GM12878 (cell line): ENCODE data around the gene SHANK1.

Experiments
- CTCF ChIP-seq, 3 experiments: IDR thresholded peaks in 2 of 3; conservative IDR thresholded peaks in 1 of 3; 2 replicates each; pipeline ENCODE4 v1.5.1; 2011; ENCODE audit warnings: low read depth in 3 of 3, low read length in 3 of 3, mild to moderate bottlenecking in 3 of 3, control low read depth in 2 of 3, moderate library complexity in 2 of 3, inconsistent platforms in 1 of 3, mixed read lengths in 1 of 3; ENCODE audit not compliant: control insufficient read depth in 2 of 3, insufficient read depth in 1 of 3; ENCODE audit errors: extremely low read depth in 1 of 3
- E2F4 ChIP-seq: IDR thresholded peaks from 2 replicates; pipeline ENCODE4 v1.6.1; 2012; ENCODE audit warnings: low read depth, low read length, improper control_type of control experiment
- EGR1 ChIP-seq, 2 experiments: IDR thresholded peaks; 1 replicate in 1 of 2; 2 replicates in 1 of 2; pipeline ENCODE4 v1.6.1; 2011 to 2012; ENCODE audit warnings: low read depth in 2 of 2, low read length in 2 of 2, borderline replicate concordance in 1 of 2, mild to moderate bottlenecking in 1 of 2, moderate library complexity in 1 of 2
- NFYB ChIP-seq: IDR thresholded peaks from 2 replicates; pipeline ENCODE4 v1.6.1; 2011; ENCODE audit warnings: low read depth, mild to moderate bottlenecking, low read length, improper control_type of control experiment, moderate library complexity; ENCODE audit not compliant: insufficient read depth
- SP1 ChIP-seq: IDR thresholded peaks from one replicate; pipeline ENCODE4 v1.6.1; 2011; ENCODE audit warnings: low read depth, low read length

GRCh38 chr19:50679177-50680125 is 40.2 kb downstream of the SHANK1 start:
- TF ChIP-seq CTCF (IDR thresholded peaks at IDR 0.05 in 2 of 3, conservative IDR thresholded peaks at IDR 0.05 in 1 of 3; ENCODE audit: control insufficient read depth in 2 of 3, extremely low read depth in 1 of 3, insufficient read depth in 1 of 3, low read depth in 3 of 3, low read length in 3 of 3) (no peak), NFYB (peak; percentile 99), EGR1 (IDR thresholded peaks at IDR 0.05; ENCODE audit: borderline replicate concordance in 1 of 2, low read depth in 2 of 2, low read length in 2 of 2) (no peak), SP1 (peak; percentile 91), E2F4 (peak; percentile 74)
